Colonic mucosa (tissue), 4 donors: ENCODE results near the gene OSBP. TPM values are rescaled to one million over a fixed set of nuclear protein-coding genes. Genes with fewer than 3 reads are reported as not detected.
A peak's percentile ranks its signal among the peaks of the same experiment; 100 is the strongest.

ENCODE experiments used
- DNase-seq: peaks from one replicate; pipeline ENCODE4 v3.0.0-alpha.2; 2020
- H3K27ac ChIP-seq: fragments of 200-600 bp; one replicate; pipeline ENCODE4 v1.8.0; 2021
- H3K27me3 ChIP-seq: fragments of 200-600 bp; one replicate; pipeline ENCODE4 v1.8.0; 2021
- H3K36me3 ChIP-seq: fragments of 200-600 bp; one replicate; pipeline ENCODE4 v1.8.0; 2021
- H3K4me1 ChIP-seq: fragments of 200-600 bp; one replicate; pipeline ENCODE4 v1.8.0; 2021; ENCODE audit warnings: mild to moderate bottlenecking
- H3K4me3 ChIP-seq: fragments of 200-600 bp; one replicate; pipeline ENCODE4 v1.8.0; 2021
- H3K9ac ChIP-seq, 2 donors: one replicate each; pipeline ENCODE4 v1.7.0; 2013; ENCODE audit warnings: control low read depth in 2 of 2, low read depth in 2 of 2, low read length in 2 of 2
- H3K9me3 ChIP-seq: fragments of 200-600 bp; one replicate; pipeline ENCODE4 v1.8.0; 2021
- intact Hi-C: fragments of 100-400 bp; cut with DNase I; formaldehyde crosslinking; loops from one replicate; pipeline ENCODE4 v1.14.1; 2022
- total RNA-seq, 2 donors: library from RNA; stranded (reverse); fragmentation: NEBNext Ultra II Directional in 1 of 2; extraction: Animal tissue kit (Norgen Biotek cat#: 25700) in 1 of 2; gene quantifications; one replicate each; pipeline ENCODE4 v1.2.1, GENCODE V29; 2021
- TF ChIP-seq, protein P1 (sequence below): fragments of 200-600 bp; IDR thresholded peaks from one replicate; pipeline ENCODE4 v1.8.0; 2022; ENCODE audit warnings: antibody characterized with exemption, mild to moderate bottlenecking
- donor health status: healthy.
- donor health status: DM: no; HTN: no; CAD: no.
- donor health status: DM: no; HTN: no; CAD: no.

The OSBP gene, protein sequence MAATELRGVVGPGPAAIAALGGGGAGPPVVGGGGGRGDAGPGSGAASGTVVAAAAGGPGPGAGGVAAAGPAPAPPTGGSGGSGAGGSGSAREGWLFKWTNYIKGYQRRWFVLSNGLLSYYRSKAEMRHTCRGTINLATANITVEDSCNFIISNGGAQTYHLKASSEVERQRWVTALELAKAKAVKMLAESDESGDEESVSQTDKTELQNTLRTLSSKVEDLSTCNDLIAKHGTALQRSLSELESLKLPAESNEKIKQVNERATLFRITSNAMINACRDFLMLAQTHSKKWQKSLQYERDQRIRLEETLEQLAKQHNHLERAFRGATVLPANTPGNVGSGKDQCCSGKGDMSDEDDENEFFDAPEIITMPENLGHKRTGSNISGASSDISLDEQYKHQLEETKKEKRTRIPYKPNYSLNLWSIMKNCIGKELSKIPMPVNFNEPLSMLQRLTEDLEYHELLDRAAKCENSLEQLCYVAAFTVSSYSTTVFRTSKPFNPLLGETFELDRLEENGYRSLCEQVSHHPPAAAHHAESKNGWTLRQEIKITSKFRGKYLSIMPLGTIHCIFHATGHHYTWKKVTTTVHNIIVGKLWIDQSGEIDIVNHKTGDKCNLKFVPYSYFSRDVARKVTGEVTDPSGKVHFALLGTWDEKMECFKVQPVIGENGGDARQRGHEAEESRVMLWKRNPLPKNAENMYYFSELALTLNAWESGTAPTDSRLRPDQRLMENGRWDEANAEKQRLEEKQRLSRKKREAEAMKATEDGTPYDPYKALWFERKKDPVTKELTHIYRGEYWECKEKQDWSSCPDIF
- total RNA-seq, result 10 to 100 TPM; 57.1 to 64.7 TPM

DNA sequence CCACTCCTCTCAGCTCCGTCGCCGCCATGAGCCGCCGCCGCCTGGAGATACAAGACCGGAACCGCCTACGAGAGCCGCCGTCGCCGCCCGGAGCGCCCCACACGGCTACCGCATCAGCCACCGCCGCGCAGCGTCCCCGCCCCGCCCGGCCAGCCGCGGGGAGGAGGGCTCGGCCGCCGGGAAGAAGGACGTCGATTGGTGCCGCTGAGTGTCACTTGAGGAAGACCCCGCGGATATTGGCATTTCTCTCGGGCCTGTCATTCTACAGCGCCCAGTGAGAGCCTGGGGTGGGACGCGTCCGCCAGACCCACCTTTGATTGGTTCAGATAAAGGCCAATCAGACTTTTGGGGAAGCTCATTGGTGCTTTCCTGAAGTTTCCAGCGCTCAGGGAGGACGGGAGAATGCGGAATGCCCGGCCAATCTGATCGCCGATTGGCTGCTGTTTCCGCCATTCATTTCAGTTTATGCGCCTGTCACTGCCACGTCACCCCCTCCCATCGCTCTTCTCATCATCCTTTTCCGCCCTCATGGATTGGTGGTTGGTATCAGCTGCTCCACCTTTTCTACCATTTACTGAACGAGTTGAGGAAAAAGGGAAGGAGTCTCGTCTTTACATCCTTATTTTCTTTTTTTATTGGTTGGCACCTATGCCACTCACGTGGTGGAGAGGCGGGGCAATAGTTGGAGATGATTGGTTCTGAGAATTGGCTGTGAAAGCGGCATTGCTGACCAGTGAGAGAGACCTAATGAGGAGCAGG lies at the start of gene OSBP:
TSS of gene OSBP (minus strand) at position 138 of the 759 bp plus-strand sequence. CDS start at position 28, 110 bp downstream.
- DNase-seq, result peak; percentile 100
- intact Hi-C loops, result loop anchor here (10.0 kb wide), 1 partner anchor 51 kb away; no protein-coding TSS in a partner anchor
- H3K4me3 ChIP-seq, result peak within 1 kb of the TSS; percentile 81
- H3K4me1 ChIP-seq, result peaks cover 24% of the 10 kb centered on the region
- no peaks in the 10 kb centered on the region for H3K9me3 ChIP-seq
- TF ChIP-seq, protein P1, sequence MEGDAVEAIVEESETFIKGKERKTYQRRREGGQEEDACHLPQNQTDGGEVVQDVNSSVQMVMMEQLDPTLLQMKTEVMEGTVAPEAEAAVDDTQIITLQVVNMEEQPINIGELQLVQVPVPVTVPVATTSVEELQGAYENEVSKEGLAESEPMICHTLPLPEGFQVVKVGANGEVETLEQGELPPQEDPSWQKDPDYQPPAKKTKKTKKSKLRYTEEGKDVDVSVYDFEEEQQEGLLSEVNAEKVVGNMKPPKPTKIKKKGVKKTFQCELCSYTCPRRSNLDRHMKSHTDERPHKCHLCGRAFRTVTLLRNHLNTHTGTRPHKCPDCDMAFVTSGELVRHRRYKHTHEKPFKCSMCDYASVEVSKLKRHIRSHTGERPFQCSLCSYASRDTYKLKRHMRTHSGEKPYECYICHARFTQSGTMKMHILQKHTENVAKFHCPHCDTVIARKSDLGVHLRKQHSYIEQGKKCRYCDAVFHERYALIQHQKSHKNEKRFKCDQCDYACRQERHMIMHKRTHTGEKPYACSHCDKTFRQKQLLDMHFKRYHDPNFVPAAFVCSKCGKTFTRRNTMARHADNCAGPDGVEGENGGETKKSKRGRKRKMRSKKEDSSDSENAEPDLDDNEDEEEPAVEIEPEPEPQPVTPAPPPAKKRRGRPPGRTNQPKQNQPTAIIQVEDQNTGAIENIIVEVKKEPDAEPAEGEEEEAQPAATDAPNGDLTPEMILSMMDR, result no peak
- H3K36me3 ChIP-seq, result no peaks in the 10 kb centered on the region
- H3K27me3 ChIP-seq, result no peaks in the 10 kb centered on the region
- H3K27ac ChIP-seq, result peak within 1 kb of the TSS; percentile 86
- H3K9ac ChIP-seq, result peak within 1 kb of the TSS; percentile 85 to 99

DNA sequence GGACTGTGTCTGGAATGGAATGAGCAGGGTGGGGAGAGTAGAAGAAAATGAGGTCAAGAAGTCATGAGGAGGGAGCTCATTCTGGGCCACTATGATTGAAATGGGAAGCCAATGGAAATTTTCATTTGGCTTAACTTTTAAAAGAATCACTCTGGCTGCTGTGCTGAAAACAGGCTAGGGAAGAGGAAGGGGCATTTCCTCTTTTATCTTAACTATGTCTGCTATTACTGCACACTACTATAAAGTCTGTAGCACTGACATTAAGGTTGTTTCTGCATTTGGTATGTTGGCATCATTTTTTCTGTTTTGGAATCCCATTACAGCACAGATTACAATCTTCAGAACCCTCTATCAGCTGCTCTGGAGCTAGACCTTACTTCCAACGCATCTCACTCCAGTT lies 45.0 kb upstream of the OSBP start:
- no peak overlapping the region for H3K27ac ChIP-seq
- H3K9me3 ChIP-seq, result no peaks in the 10 kb centered on the region
- intact Hi-C loops, result no loop called here
- no peak overlapping the region for H3K9ac ChIP-seq
- peaks cover 29% of the 10 kb centered on the region for H3K36me3 ChIP-seq
- no peaks in the 10 kb centered on the region for H3K27me3 ChIP-seq
- no peak for DNase-seq
- TF ChIP-seq, protein P1, result no peak
- H3K4me1 ChIP-seq, result no peaks in the 10 kb centered on the region
- H3K4me3 ChIP-seq, result no peak overlapping the region

DNA sequence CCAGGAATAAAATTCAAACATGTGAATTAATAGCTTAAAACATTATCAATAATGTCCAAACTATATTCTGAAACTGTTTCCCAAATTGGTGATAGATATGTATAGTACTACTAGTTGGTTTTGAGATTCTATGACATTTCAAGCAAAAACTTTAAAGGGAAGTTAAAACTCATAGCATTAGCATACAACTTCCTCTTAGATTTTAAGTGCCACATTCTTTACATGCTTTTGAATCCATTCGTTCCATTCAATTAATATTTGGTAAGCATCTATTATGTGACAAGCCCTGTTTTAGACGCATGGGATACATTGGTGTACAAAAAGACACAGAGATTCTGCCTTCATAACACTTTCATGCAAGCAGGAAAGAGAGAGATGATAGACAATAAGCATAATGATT lies 44.4 kb upstream of the OSBP start:
- Histone ChIP-seq H3K27ac (no peak overlapping the region), H3K9ac (no peak overlapping the region), H3K27me3 (no peaks in the 10 kb centered on the region), H3K36me3 (peaks cover 29% of the 10 kb centered on the region), H3K9me3 (no peaks in the 10 kb centered on the region), H3K4me1 (no peaks in the 10 kb centered on the region), H3K4me3 (no peak overlapping the region)
- no peak for DNase-seq
- intact Hi-C loops, result loop anchor here (5.0 kb wide), 1 partner anchor 53 kb away; no protein-coding TSS in a partner anchor
- TF ChIP-seq, protein P1, result no peak

DNA sequence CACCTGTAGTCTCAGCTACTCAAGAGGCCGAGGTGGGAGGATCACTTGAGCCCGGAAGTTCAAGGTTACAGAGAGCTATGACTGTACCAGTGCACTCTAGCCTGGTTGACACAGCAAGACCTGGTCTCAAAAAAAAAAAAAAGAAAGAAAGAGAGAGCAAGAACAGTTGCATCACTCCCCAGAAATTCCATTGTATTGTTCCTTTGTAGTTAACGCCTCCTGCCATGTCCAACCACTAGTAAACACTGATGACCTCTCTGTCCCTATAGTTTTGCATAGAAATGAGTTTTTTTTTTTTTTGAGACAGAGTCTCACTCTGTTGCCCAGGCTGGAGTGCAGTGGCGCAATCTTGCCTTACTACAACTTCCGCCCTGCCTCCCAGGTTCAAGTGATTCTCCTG lies 42.5 kb upstream of the OSBP start:
- Histone ChIP-seq H3K27me3 (no peaks in the 10 kb centered on the region), H3K4me3 (no peak overlapping the region), H3K4me1 (no peaks in the 10 kb centered on the region), H3K27ac (no peak overlapping the region), H3K9ac (no peak overlapping the region), H3K9me3 (no peaks in the 10 kb centered on the region), H3K36me3 (peaks cover 44% of the 10 kb centered on the region)
- intact Hi-C loops, result loop anchor here (5.0 kb wide), 1 partner anchor 51 kb away; no protein-coding TSS in a partner anchor
- TF ChIP-seq, protein P1, result no peak
- DNase-seq, result no peak

DNA sequence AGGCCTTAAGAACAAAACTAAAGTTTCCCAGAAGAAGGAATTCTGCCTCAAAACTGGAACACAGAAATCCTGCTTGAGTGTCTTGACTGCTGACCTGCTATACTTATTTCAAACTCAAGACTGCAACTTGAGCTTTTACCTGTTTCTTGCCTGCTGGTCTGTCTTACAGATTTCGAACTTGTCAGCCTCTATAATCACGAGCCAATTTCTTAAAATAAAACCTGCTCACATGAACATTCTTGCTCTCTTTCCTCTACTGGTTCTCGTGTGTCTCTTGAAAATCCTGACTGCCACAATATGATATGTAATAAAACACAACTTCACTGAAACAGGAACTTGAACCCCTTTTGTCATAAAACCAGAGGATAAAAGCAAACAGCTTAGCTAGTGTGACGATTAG lies 39.3 kb upstream of the OSBP start:
- no peaks in the 10 kb centered on the region for H3K4me1 ChIP-seq
- H3K4me3 ChIP-seq, result no peak overlapping the region
- DNase-seq, result no peak
- intact Hi-C loops, result loop anchor here (5.0 kb wide), 1 partner anchor 48 kb away; no protein-coding TSS in a partner anchor
- no peak overlapping the region for H3K27ac ChIP-seq
- no peaks in the 10 kb centered on the region for H3K9me3 ChIP-seq
- TF ChIP-seq, protein P1, result no peak
- H3K27me3 ChIP-seq, result no peaks in the 10 kb centered on the region
- peaks cover 55% of the 10 kb centered on the region for H3K36me3 ChIP-seq
- no peak overlapping the region for H3K9ac ChIP-seq
